Activated gamma-delta T cell treated with Interleukin-2 at 50 U/mL for 16 hours (primary cell): ENCODE measurements around the gene NAT14.

ENCODE experiments used
- DNase-seq: peaks from one replicate; pipeline ENCODE4 v3.0.0-alpha.2; 2020

NAT14 gene

GRCh38 chr19:55472463-55472862, 12.5 kb upstream of the NAT14 start:
- no peak for DNase-seq

- no peak for DNase-seq
Observed at GRCh38 chr19:55473225-55474012, 11.6 kb upstream of the NAT14 start.

GRCh38 chr19:55474269-55475265, 10.4 kb upstream of the NAT14 start:
- DNase-seq: no peak

- peak; percentile 98 for DNase-seq
Observed at GRCh38 chr19:55476100-55476775, 8.8 kb upstream of the NAT14 start, which contains the start of gene ZNF628. Gene ZNF628, plus strand, starts transcription at chr19:55476617. Its CDS starts 3,294 bp downstream, at chr19:55479911.

- DNase-seq: no peak
Observed at GRCh38 chr19:55477905-55478304, 7.1 kb upstream of the NAT14 start.

GRCh38 chr19:55478364-55478763, 6.6 kb upstream of the NAT14 start:
- DNase-seq: no peak

- DNase-seq: no peak
Observed at GRCh38 chr19:55479045-55479444, 5.9 kb upstream of the NAT14 start.

- no peak for DNase-seq
Observed at GRCh38 chr19:55479451-55480230, 5.3 kb upstream of the NAT14 start.

- no peak for DNase-seq
Observed at GRCh38 chr19:55481148-55481793, 3.7 kb upstream of the NAT14 start.

- DNase-seq: no peak
Observed at GRCh38 chr19:55481794-55482155, 3.2 kb upstream of the NAT14 start.

- DNase-seq: no peak
Observed at GRCh38 chr19:55482156-55482961, 2.6 kb upstream of the NAT14 start.

GRCh38 chr19:55482967-55483705, 1.9 kb upstream of the NAT14 start:
- DNase-seq: no peak

GRCh38 chr19:55483706-55484592, 1.0 kb upstream of the NAT14 start:
- DNase-seq: no peak

- no peak for DNase-seq
Observed at GRCh38 chr19:55485439-55486011, 537 bp downstream of the NAT14 start.

GRCh38 chr19:55486043-55486970, 1.3 kb downstream of the NAT14 start:
- DNase-seq: no peak

GRCh38 chr19:55486971-55487923, 2.3 kb downstream of the NAT14 start:
- no peak for DNase-seq
